Measurements from ENCODE around the gene CCR5.

DNA sequence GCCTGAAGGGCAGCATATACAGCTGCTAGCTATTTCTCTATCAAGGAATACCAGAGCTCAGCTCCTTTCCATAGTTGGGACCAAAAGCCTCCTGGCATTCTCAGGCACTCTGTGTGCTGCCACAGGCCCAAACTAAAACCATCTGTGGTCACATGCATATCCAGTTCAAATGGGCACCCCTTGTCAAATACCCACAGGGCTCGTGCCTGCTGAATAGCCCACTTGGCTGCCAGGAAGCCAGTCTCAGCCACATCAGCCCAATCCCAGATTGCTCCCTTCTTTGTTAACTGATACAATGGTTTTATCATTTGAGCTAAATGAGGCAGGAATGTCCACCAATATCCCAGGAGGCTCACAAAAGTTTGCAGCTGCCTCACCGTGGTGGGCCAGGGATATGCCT is 50.2 kb downstream of the CCR5 start:
- TF ChIP-seq, protein P1, sequence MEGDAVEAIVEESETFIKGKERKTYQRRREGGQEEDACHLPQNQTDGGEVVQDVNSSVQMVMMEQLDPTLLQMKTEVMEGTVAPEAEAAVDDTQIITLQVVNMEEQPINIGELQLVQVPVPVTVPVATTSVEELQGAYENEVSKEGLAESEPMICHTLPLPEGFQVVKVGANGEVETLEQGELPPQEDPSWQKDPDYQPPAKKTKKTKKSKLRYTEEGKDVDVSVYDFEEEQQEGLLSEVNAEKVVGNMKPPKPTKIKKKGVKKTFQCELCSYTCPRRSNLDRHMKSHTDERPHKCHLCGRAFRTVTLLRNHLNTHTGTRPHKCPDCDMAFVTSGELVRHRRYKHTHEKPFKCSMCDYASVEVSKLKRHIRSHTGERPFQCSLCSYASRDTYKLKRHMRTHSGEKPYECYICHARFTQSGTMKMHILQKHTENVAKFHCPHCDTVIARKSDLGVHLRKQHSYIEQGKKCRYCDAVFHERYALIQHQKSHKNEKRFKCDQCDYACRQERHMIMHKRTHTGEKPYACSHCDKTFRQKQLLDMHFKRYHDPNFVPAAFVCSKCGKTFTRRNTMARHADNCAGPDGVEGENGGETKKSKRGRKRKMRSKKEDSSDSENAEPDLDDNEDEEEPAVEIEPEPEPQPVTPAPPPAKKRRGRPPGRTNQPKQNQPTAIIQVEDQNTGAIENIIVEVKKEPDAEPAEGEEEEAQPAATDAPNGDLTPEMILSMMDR (IDR thresholded peaks at IDR 0.05 in 8 of 11, conservative IDR thresholded peaks at IDR 0.05 in 3 of 11) = no peak
- no peak for TF ChIP-seq POLR2A (IDR thresholded peaks at IDR 0.05)
- no peak for TF ChIP-seq POLR2AphosphoS5 (IDR thresholded peaks at IDR 0.05)
